Midbrain (tissue), 1 donor: ENCODE measurements around the gene SCNN1B.
"Not testable (repeated sequence)": the region's sequence is repeated elsewhere in the genome, so short reads cannot be mapped to it uniquely, and the experiment has no call there.

Experiments
- DNase-seq: peaks from one replicate; lab custom pipeline; 2025; lab: John Stamatoyannopoulos, UW

The SCNN1B gene

DNA sequence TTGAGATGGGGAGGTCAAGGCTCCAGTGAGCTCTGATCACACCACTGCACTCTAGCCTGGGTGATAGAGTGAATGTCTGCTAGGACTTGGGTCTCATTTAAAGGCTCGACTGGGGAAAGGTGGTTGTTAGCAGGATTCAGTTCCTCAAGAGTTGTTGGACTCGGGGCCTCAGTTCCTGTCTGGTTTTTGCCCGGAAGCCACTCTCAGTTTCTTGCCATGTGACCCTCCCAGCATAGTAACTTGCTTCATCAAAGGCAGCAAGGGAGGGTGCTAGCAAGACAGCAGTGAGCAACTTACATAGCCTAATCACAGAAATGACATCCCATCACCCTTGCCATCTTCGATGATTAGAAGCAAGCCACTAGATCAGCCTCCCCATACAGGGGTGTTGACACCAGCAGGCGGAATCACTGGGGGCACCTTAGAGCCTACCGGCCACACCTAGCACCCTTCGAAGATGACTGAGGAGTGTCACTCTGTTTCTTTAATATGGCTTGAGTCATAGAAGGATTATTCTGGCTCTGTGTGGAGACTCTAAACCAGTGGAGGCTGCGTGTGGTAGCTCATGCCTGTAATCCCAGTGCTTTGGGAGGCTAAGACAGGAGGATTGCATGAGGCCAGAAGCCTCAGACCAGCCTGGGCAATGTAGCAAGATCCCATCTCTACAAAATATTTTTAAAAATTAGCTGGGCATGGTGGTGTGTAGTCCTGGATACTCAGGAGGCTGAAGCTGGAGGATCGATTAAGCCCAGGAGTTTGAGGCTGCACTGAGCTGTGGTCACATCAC is 13.2 kb upstream of the SCNN1B start:
- DNase-seq, result no peak

DNA sequence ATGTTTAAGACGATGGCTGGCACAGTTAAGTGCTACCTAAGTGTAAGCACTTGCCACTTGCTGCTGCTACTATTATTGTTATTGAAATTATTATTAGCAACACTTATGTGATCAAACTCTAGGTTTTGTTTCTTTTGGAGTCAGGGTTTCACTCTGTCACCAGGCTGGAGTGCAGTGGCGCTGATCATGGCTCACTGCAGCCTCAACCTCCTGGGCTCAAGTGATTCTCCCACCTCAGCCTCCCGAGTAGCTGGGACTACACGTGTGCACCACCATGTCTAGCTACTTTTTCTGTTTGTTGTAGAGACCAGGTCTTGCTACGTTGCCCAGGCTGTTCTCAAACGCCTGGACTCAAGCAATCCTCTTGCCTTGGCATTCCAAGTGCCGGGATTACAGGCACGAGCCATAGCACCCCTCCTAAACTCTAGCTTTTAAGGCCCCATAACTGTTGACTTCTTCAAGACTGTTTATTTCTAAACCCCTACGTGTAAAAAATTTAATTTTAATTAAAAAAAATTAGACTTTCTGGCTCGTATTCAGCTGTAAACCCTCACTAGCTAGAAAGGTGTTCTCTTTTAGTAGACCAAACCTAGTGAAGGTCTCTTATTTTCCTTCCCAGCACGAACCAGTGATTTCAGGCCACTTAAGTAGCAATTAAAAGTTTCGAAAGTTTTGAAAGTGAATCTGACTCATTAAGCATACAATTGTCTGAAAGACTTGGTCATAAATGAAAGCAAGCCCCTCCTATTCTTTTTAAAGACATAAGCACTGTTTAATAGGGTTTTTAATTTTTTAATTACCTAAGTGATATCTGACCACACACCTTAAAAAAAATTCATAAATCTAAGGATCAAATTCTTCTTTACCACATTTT is 11.7 kb upstream of the SCNN1B start:
- no peak for DNase-seq

DNA sequence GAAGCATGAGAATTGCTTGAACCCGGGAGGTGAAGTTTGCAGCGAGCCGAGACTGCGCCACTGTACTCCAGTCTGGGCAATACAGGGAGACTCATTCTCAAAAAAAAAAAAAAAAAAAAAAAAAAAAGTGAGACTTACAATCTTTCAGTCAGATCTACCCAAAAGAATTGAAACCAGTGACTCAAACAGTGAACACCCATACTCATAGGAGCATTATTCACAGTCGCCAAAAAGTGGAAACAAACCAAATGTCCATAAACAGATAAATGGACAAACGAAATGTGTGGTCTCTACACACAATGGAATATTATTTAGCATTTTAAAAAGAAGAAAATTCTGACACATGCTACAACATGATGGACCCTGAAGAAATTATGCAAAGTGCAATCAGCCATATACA is 9.1 kb upstream of the SCNN1B start:
- DNase-seq, result no peak

DNA sequence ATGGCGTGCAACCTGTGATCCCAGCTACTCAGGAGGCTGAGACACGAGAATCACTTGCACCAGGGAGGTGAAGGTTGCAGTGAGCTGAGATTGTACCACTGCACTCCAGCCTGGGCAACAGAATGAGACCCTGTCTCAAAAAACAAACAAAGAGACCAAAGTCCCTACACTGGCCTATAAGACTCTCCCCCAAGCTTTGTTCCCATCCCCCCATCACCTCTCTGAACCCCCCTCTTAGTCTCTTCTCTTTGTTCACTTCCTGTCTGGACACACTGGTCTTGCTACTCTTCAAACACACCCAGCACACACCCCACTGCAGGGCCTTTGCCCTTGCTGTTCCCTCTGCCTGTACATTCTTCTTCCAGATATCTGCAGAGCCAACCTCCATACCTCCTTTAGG is 7.8 kb upstream of the SCNN1B start:
- DNase-seq, result no peak

DNA sequence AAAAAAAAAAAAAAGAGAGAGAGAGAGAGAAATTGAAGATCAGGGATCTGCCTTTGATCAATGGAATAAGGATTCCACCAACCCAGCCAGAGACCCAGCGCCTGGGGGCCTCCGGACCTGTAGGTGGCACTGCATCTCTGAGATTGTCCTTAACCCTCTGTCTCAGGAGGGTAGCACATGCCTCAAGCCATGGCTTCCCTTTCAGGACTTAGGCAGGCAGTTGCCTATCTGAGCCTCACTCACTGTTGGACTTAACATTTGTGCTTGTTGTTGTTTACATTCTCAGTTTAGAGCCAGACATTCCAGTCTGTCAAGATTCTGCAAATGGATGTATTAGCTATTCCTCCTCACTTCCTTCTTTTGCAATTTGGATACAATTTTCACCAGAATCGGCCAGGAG is 5.1 kb upstream of the SCNN1B start:
- no peak for DNase-seq

DNA sequence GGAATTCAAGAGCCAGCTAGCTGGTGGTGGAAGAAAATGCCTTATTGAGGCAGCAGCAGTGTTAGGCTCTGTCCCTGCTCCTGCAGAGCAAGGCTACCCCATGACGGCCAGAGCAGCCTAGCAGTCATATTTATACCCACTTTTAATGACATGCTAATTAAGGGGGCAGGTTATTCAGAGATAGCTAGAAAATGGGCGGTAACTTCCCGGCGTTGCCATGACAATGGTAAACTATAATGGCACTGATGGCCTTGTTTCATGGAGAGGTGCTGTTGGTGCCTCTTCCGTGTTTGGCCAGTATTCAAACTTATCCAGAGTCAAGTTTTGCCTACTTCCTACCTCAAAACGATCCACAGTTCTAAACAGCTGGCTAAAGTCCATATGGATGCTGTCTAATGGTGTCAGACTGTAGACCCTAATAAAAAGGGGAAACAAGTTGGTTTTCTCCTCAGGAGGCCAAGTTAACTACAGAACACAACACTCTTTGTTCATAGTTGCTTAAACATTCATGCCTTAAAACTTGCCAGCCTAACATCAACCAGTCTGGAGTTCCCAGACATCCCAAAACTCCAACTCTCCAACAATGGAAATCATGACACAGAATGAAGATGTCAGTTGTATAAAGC is 3.7 kb upstream of the SCNN1B start:
- DNase-seq, result no peak

DNA sequence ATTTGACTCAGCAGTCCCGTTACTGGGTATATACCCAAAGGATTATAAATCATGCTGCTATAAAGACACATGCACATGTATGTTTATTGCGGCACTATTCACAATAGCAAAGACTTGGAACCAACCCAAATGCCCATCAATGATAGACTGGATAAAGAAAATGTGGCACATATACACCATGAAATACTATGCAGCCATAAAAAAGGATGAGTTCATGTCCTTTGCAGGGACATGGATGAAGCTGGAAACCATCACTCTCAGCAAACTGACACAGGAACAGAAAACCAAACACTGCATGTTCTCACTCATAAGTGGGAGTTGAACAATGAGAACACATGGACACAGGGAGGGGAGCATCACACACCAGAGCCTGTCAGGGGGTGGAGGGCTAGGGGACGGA is 2.3 kb upstream of the SCNN1B start:
- not testable (repeated sequence) for DNase-seq

DNA sequence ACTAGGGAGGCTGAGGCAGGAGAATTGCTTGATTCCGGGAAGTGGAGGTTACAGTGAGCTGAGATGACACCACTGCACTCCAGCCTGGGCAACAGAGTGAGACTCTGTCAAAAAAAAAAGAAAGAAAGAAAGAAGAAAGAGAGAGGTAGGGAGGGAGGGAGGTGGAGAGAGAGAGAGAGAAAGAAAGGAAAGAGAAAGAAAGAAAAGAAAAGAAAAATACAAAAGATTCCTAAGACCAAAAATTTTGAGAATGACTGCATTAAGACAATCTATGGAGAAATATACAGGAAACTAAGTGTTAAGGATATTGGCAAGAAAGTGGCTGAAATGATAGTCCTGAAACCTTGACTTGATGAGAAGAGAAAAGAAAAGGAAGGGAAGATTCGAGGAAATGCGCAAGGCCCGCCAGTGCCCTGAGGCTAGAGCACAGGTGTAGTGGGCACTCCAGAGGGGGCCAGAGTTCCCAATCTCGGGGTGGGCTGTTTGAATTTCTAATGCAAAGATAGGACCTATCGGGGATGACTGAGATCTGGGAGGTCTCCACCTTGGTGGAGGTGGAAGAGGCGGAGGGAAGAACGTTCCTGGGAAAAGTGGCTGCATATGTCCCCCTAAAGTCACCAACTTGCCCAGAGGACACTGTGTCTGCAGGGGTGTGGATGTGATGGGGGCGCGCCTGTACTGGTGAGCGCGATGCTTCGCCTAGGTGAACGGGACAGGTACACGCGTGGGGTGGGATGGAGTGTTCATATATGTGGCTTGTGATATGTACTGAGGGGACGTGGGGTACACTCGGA is 654 bp upstream of the SCNN1B start:
- no peak for DNase-seq

DNA sequence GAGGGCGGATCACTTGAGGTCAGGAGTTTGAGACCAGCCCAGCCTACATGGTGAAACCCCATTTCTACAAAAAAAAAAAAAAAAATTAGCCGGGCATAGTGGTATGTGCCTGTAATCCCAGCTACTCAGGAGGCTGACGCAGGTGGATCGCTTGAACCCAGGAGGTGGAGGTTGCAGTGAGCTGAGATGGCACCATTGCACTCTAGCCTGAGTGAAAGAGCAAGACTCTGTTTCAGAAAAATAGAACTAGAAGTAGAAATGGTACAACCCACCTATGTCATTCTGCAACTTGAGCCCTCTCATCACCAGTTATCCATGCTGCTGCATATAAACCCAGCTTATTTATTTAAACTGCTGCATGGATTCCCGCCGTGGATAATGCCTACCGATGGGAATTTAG is 1.6 kb downstream of the SCNN1B start:
- DNase-seq, result no peak

DNA sequence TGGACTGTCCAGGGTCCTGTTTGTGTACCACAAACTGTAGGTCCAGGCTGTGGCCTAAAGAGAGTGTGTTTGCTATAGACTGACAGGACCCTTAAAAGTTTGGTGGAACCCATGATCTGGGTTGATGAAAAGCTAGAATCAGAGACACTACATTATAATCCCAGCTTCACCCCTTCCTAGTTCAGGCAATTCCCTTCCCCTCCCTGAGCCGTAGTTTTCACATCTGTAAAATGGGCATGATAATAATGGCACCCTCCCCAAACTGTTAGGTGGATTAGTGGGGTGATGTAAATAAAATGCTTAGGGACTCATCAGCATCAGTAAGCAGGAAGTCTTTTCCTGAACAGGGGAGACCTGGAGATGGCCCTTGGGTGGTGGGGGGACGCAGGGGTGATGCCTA is 2.5 kb downstream of the SCNN1B start:
- DNase-seq, result no peak

DNA sequence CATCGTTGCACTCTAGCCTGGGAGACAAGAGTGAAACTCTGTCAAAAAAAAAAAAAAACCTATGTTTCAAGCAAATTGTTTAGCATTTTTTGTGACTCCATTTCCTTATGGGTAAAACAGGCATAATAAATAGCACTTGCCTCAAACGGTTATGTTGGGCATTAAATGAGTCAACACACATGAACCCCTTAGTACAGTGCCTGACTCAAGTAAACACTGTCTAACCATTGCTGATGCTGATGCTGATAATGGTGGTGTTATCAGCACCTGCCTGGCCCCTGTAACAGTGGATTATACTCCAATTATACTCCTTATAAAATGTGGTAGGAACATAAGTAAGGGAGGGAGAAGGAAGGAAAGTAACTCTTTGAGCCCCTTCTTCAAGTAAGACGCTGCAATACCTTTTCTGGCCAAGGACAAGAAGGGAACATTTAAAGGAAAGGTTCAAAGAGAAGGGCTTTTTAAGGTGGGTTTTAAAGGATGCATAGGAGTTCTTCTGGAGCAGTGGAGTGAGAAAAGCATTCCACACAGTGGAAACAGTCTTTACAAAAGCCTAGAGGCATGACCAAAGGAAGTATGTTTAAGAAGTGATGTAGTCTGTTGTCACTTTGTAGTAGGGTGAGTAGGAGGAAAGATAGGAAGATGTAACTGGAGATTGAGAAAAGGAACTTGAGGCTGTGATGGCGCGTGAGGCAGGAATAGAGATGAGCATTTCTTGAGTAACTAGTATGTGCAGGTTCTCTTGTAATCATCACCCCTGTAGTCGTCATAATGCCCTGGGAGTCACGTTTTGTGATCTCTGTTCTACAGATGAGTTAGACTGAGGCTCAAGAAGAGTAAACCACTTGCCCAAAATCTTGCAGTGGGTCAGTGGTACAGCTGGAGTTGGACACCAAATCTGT is 4.3 kb downstream of the SCNN1B start:
- DNase-seq, result no peak

DNA sequence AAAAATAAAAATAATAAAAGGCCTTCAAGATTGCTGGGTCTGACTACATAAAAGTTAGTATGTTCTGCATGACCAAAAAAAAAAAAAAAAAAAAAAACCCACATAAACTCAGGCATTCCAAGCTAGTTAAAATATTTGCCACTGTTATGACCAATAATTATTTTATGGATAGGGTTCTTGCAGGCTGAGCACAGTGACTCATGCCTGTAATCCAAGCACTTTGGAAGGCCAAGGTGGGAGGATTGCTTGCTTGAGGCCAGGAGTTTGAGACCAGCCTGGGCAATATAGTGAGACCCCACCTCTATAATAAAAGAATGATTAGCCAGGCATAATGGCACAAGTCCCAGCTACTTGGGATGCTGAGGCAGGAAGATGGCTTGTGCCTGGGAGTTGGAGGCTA is 8.1 kb downstream of the SCNN1B start:
- DNase-seq, result no peak

DNA sequence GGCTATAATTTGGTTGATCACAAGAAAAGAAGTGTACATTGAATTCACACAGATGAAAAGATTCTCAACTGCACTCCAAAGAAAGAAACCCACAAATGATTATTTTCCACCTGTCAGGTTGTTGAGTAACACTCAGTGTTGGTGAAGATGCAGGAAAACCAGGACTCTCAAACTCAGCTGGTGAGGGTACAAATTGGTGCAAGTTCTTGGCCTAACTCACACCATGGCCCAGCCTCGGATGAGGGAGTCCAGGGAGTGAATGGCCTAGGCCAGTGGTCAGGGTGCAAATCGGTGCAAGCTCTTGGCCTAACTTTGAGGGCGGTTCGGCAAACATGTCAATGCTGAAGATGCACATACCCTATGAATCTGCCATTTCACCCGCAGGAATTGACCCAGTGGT is 8.6 kb downstream of the SCNN1B start:
- no peak for DNase-seq

DNA sequence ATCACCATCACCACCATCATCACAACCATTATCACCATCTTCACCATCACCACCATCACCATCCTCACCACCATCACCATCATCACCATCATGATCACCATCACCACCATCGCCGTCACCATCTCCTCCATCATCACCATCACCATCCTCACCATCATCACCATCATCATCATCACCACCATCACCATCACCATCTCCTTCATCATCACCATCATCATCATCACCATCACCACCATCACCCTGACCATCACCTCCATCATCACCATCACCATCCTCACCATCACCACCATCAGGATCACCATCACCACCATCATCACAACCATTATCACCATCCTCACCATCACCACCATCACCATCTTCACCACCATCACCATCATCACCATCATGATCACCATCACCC is 14.1 kb downstream of the SCNN1B start:
- DNase-seq, result no peak

DNA sequence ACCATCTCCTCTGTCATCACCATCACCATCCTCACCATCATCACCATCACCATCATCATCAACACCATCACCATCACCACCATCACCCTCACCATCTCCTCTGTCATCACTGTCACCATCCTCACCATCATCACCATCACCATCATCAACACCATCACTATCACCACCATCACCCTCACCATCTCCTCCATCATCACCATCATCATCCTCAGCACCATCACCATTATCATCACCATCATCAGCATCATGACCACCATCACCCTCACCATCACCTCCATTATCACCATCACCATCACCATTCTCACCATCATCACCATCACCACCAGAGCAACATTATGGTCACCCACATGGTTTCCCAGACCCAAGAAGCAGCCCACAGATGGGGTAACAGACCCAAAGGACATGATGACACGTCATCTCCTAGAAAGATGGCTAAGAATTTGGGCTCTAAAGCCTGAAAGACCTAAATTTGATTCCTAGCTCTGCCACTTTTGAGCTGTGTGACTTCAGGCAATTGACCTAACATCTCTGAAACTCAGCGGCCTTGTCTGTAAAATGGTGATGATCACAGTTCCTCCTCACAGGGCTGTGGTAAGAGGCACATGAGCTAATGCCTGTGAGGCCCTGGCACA is 14.6 kb downstream of the SCNN1B start:
- no peak for DNase-seq

DNA sequence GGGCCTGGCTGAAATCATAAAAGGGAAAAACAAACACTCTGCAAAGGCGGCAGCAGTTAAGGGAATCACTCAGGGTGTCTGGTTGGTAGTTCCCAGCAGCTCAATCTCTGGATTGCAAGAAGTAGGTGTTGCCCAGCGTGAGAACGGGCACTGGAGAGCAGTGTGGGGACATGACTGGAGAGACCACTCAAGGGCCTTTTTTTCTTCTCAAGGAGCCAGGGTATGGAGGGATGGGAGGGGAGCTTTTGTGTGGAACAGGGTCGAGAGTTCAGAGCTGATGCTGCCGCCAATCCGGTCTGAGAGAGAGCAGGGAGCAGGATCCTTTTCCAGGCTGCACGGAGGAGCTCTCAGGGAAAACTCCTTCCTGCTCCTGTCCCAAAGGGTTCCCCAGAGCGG is 15.2 kb downstream of the SCNN1B start:
- no peak for DNase-seq

DNA sequence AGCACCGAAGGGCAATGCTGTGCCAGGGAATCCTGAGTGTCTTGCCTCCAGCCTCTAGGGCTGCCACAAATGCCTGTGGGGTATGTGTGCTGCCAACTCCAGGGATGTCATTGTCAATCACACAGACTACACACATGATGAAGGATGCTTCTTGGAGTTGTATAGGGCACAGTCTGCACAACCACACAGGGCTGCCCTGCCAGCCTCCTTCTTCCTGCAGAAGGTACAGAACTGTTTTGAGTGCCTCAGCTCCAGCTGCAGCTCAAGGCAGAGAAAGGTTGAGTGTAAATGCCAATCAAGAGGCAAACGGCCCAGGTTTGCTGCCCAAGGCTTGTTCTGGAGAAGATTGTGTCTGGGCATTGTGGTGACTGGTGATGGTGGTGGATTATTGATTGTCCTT is 15.6 kb downstream of the SCNN1B start:
- DNase-seq, result no peak

DNA sequence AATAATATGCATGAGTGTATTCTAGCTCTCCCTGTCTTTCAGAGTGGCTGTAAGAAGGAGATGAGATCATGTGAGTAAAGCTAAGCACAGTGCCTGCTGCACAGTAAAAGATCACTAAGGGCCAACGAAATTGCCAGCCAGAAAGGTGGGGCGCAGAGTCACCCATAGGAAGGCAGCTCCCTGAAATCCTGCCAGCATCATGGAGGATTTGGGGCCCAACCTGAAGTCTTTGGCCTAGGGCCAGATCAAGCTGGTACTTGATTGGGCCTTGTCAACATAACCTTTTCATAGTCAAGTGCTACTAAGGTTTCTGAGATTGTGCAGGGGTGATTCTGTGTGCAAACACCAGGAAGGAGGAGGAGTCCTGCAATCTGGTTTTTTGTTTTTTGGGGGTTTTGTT is 16.5 kb downstream of the SCNN1B start:
- DNase-seq, result no peak

DNA sequence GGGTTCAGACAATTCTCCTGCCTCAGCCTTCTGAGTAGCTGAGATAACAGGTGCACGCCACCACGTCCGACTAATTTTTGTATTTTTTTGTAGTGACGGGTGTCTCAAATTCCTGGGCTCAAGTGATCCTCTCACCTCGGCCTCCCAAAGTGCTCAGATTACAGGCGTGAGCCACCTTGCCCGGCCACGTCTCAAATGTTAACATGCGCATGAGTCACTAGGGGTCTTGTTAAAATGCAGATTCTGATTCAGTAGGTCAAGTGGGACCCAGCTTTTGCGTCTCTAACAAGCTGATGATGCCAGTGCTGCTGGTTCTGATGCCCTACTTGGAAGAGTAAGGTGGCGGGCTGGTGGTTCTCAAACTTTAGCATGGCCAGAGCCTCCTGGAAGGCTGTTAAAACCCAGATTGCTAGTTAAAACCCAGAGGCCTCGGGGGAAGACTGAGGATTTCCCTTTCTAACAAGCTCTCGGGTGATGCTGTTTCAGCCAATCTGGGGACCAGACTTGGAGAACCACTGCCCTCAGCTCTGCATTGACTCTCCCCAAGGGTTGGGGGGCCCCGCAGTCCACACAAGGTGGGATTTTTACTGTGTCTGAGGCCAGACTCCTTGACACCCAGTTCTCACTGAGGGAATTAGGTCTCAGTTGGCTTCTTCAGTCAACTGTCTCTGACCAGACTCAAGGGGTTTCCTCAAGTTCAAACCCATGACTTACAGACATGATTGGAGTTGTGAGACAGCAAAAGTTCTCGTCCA is 17.9 kb downstream of the SCNN1B start:
- DNase-seq, result no peak

DNA sequence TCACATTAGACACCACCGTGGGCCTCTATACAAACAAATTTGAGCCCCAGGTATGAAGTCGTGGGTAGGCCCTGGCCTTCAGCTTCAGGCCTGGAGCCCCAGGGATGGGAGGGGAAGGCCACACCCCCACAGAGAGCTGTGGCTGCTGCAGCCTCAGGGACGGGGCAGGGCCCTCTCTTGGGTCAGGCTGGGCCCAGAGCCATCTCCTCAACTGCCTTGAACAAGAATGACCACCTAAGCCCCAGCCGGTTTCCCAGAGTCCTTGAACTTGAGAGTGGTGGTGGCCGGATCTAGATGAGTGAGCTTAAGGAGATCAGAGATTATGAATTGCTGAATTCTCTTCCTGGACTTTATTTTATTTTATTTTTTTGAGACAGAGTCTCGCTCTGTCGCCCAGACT is 18.6 kb downstream of the SCNN1B start:
- DNase-seq, result no peak
